Measurements from ENCODE around the gene ATRX. TPM values are rescaled to one million over a fixed set of nuclear protein-coding genes. Genes with fewer than 3 reads are reported as not detected.

The ATRX gene
- total RNA-seq, 1 donor from 2014 or later: 106 TPM

- no peak overlapping the region for H3K4me3 ChIP-seq (ENCODE audit: insufficient read depth, low read depth, low read length)
- DNase-seq (ENCODE audit: low read depth) (no peak), FAIRE-seq (no peak)
- H3K9me3 ChIP-seq (ENCODE audit: insufficient read depth, low read depth, low read length): no peaks in the 10 kb centered on the region
- H3K79me2 ChIP-seq (ENCODE audit: insufficient read depth, low read length): no peaks in the 10 kb centered on the region
- no peaks in the 10 kb centered on the region for H3K4me1 ChIP-seq (ENCODE audit: insufficient read depth, low read length)
- no peak overlapping the region for H2AFZ ChIP-seq (ENCODE audit: low read depth, low read length)
- Mint-ChIP-seq H3K4me3 (ENCODE audit: unreplicated experiment) (no peak overlapping the region), H3K27ac (ENCODE audit: unreplicated experiment) (no peak overlapping the region), H3K27me3 (ENCODE audit: low read depth, unreplicated experiment) (no peaks in the 10 kb centered on the region), H3K9me3 (ENCODE audit: unreplicated experiment) (peaks cover 13% of the 10 kb centered on the region), H3K36me3 (ENCODE audit: low read depth, unreplicated experiment) (no peaks in the 10 kb centered on the region), H3K4me1 (ENCODE audit: low read depth, unreplicated experiment) (no peaks in the 10 kb centered on the region)
- TF ChIP-seq EZH2 (IDR thresholded peaks at IDR 0.05; ENCODE audit: insufficient read depth, low read length) (no peak), CTCF (IDR thresholded peaks at IDR 0.05; ENCODE audit: insufficient read depth, low read depth, low read length) (no peak)
- no peaks in the 10 kb centered on the region for H3K36me3 ChIP-seq (ENCODE audit: insufficient read depth, low read length)
- no peaks in the 10 kb centered on the region for H3K27me3 ChIP-seq (ENCODE audit: insufficient read depth, low read length)
- no peak overlapping the region for H3K4me2 ChIP-seq (ENCODE audit: low read length)
- no peak overlapping the region for H3K27ac ChIP-seq (ENCODE audit: low read depth, low read length)
- H3K9ac ChIP-seq (ENCODE audit: low read length): no peak overlapping the region
- no peaks in the 10 kb centered on the region for H4K20me1 ChIP-seq (ENCODE audit: insufficient read depth, low read length)
Observed at GRCh38 chrX:77484045-77484444, 302.0 kb downstream of the ATRX start.

DNA sequence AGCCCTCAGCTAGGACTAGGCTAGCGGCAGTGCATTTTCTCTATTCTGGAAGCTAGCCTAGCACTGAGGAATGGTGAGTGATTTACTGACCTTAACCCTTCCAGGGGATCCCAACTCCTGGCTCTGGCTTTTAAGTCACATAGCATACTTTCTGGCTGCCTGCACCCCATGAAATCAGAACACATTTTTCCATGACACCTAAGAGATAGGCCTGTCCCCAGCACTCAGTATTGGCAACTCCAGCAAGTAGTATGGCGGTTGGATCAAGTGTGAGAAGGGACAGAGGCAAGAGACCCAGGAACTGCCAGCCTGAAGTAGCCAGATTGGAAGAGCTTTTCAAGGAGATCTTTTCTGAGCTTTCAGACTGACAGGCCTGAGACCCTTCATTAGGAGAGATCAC lies 330.6 kb downstream of the ATRX start:
- no peak for FAIRE-seq
- no peak overlapping the region for H3K27ac Mint-ChIP-seq (ENCODE audit: unreplicated experiment)
- H3K4me2 ChIP-seq (ENCODE audit: low read length): no peak overlapping the region

More for the DNA sequence above, 330.6 kb downstream of the ATRX start:
- Mint-ChIP-seq H3K36me3 (ENCODE audit: low read depth, unreplicated experiment) (no peaks in the 10 kb centered on the region), H3K4me1 (ENCODE audit: low read depth, unreplicated experiment) (no peaks in the 10 kb centered on the region), H3K27me3 (ENCODE audit: low read depth, unreplicated experiment) (no peaks in the 10 kb centered on the region), H3K9me3 (ENCODE audit: unreplicated experiment) (no peaks in the 10 kb centered on the region), H3K4me3 (ENCODE audit: unreplicated experiment) (no peak overlapping the region)
- no peaks in the 10 kb centered on the region for H3K27me3 ChIP-seq (ENCODE audit: insufficient read depth, low read length)
- no peak overlapping the region for H2AFZ ChIP-seq (ENCODE audit: low read depth, low read length)
- TF ChIP-seq EZH2 (IDR thresholded peaks at IDR 0.05; ENCODE audit: insufficient read depth, low read length) (no peak), CTCF (IDR thresholded peaks at IDR 0.05; ENCODE audit: insufficient read depth, low read depth, low read length) (no peak)
- no peak for DNase-seq (ENCODE audit: low read depth)
- no peaks in the 10 kb centered on the region for H3K9me3 ChIP-seq (ENCODE audit: insufficient read depth, low read depth, low read length)
- H3K4me1 ChIP-seq (ENCODE audit: insufficient read depth, low read length): peaks cover 5% of the 10 kb centered on the region
- H3K4me3 ChIP-seq (ENCODE audit: insufficient read depth, low read depth, low read length): no peak overlapping the region
- no peaks in the 10 kb centered on the region for H3K79me2 ChIP-seq (ENCODE audit: insufficient read depth, low read length)
- no peaks in the 10 kb centered on the region for H3K36me3 ChIP-seq (ENCODE audit: insufficient read depth, low read length)
- H4K20me1 ChIP-seq (ENCODE audit: insufficient read depth, low read length): no peaks in the 10 kb centered on the region
- H3K27ac ChIP-seq (ENCODE audit: low read depth, low read length): no peak overlapping the region
- H3K9ac ChIP-seq (ENCODE audit: low read length): no peak overlapping the region

Other genes with a start within 250 kb of the ATRX start
- 84.3 and 95.6 TPM in 2 replicates for gene MAGT1, start 109.2 kb upstream of the ATRX start, total RNA-seq
- gene COX7B, start 113.3 kb upstream of the ATRX start, total RNA-seq: 246 and 250 TPM in 2 replicates
- 15.0 and 17.2 TPM in 2 replicates for gene ATP7A, start 124.5 kb upstream of the ATRX start, total RNA-seq
- 0.32 TPM in 1 of 2 replicates, not detected in the other for gene PGAM4, start 183.4 kb upstream of the ATRX start, total RNA-seq

Data from astrocyte (in vitro differentiated cells and primary cell).